HCT116 (cell line): ENCODE results near the gene FAAP100.
A peak's percentile ranks its signal among the peaks of the same experiment; 100 is the strongest.

Experiments used
- EZH2phosphoT487 ChIP-seq: fragments of 200-600 bp; IDR thresholded peaks from 2 replicates; pipeline ENCODE4 v1.6.1; 2018; ENCODE audit warnings: antibody characterized with exemption, borderline replicate concordance
- RAD21 ChIP-seq: IDR thresholded peaks from 2 replicates; pipeline ENCODE4 v1.6.1; 2012; ENCODE audit warnings: low read depth, mild to moderate bottlenecking
- SP1 ChIP-seq: IDR thresholded peaks from 2 replicates; pipeline ENCODE4 v1.6.1; 2012; ENCODE audit warnings: low read depth
- TF ChIP-seq, protein P1 (sequence below), 3 experiments: fragments of 200-600 bp in 1 of 3; sonication (generic) in 1 of 3; IDR thresholded peaks in 2 of 3; conservative IDR thresholded peaks in 1 of 3; 2 replicates each; pipeline ENCODE4 v1.5.1; 2012 to 2017; ENCODE audit warnings: low read depth in 2 of 3, low read length in 2 of 3, antibody characterized with exemption in 1 of 3, borderline replicate concordance in 1 of 3, control low read depth in 1 of 3, mild to moderate bottlenecking in 1 of 3, mixed read lengths in 1 of 3, mixed run types in 1 of 3, moderate library complexity in 1 of 3; ENCODE audit not compliant: insufficient read depth in 1 of 3
- TF ChIP-seq, protein P2 (sequence below): IDR thresholded peaks from 2 replicates; pipeline ENCODE4 v1.6.1; 2012
- TF ChIP-seq, protein P3 (sequence below): IDR thresholded peaks from 2 replicates; pipeline ENCODE4 v1.6.1; 2012; ENCODE audit warnings: low read depth
- TF ChIP-seq, protein P4 (sequence below): IDR thresholded peaks from 2 replicates; pipeline ENCODE4 v1.6.1; 2011; ENCODE audit warnings: mild to moderate bottlenecking, low read length, moderate library complexity; ENCODE audit not compliant: insufficient replicate concordance; ENCODE audit errors: extremely low read depth

DNA sequence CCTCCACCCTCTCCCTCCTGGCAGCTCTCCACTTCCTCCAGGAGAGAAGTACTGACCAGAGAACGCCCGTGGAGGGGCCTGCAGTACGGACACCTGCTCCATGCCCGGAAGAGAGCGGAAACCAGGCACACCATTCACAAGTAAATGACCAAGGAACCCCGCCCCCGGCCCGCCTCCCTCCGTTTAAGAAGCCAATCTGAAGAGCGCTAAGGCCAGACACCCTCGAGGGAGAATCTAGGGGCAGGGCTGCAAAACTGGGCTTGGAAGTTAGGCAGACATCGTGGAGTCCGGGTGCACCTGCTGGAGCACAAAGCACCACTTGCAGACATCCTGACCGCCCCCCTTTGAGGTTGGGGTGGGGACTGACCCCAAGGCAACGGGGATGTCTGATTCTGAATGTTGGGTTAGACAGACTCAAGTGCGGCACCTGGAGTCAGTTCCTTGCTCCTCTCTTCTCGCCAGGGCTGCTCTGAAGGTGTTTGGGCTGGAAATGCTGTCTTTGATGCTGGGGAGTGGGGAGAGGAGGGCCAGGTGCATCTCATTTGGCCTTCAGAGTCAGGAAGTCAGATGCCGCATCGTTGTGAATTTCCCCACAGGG lies 964 bp upstream of the FAAP100 start:
- TF ChIP-seq, protein P1, sequence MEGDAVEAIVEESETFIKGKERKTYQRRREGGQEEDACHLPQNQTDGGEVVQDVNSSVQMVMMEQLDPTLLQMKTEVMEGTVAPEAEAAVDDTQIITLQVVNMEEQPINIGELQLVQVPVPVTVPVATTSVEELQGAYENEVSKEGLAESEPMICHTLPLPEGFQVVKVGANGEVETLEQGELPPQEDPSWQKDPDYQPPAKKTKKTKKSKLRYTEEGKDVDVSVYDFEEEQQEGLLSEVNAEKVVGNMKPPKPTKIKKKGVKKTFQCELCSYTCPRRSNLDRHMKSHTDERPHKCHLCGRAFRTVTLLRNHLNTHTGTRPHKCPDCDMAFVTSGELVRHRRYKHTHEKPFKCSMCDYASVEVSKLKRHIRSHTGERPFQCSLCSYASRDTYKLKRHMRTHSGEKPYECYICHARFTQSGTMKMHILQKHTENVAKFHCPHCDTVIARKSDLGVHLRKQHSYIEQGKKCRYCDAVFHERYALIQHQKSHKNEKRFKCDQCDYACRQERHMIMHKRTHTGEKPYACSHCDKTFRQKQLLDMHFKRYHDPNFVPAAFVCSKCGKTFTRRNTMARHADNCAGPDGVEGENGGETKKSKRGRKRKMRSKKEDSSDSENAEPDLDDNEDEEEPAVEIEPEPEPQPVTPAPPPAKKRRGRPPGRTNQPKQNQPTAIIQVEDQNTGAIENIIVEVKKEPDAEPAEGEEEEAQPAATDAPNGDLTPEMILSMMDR (IDR thresholded peaks at IDR 0.05 in 2 of 3, conservative IDR thresholded peaks at IDR 0.05 in 1 of 3; ENCODE audit: borderline replicate concordance in 1 of 3, insufficient read depth in 1 of 3, low read depth in 2 of 3, low read length in 2 of 3) = peak in 2 of 3 experiments; percentile 21 to 44; a peak in 3 of 6 replicates
- TF ChIP-seq EZH2phosphoT487 = no peak
- TF ChIP-seq, protein P2, sequence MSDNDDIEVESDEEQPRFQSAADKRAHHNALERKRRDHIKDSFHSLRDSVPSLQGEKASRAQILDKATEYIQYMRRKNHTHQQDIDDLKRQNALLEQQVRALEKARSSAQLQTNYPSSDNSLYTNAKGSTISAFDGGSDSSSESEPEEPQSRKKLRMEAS = peak; percentile 11; the same call in 1 of the 2 replicates
- TF ChIP-seq, protein P3, sequence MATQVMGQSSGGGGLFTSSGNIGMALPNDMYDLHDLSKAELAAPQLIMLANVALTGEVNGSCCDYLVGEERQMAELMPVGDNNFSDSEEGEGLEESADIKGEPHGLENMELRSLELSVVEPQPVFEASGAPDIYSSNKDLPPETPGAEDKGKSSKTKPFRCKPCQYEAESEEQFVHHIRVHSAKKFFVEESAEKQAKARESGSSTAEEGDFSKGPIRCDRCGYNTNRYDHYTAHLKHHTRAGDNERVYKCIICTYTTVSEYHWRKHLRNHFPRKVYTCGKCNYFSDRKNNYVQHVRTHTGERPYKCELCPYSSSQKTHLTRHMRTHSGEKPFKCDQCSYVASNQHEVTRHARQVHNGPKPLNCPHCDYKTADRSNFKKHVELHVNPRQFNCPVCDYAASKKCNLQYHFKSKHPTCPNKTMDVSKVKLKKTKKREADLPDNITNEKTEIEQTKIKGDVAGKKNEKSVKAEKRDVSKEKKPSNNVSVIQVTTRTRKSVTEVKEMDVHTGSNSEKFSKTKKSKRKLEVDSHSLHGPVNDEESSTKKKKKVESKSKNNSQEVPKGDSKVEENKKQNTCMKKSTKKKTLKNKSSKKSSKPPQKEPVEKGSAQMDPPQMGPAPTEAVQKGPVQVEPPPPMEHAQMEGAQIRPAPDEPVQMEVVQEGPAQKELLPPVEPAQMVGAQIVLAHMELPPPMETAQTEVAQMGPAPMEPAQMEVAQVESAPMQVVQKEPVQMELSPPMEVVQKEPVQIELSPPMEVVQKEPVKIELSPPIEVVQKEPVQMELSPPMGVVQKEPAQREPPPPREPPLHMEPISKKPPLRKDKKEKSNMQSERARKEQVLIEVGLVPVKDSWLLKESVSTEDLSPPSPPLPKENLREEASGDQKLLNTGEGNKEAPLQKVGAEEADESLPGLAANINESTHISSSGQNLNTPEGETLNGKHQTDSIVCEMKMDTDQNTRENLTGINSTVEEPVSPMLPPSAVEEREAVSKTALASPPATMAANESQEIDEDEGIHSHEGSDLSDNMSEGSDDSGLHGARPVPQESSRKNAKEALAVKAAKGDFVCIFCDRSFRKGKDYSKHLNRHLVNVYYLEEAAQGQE = no peak
- TF ChIP-seq SP1 = no peak
- no peak for TF ChIP-seq RAD21
- TF ChIP-seq, protein P4, sequence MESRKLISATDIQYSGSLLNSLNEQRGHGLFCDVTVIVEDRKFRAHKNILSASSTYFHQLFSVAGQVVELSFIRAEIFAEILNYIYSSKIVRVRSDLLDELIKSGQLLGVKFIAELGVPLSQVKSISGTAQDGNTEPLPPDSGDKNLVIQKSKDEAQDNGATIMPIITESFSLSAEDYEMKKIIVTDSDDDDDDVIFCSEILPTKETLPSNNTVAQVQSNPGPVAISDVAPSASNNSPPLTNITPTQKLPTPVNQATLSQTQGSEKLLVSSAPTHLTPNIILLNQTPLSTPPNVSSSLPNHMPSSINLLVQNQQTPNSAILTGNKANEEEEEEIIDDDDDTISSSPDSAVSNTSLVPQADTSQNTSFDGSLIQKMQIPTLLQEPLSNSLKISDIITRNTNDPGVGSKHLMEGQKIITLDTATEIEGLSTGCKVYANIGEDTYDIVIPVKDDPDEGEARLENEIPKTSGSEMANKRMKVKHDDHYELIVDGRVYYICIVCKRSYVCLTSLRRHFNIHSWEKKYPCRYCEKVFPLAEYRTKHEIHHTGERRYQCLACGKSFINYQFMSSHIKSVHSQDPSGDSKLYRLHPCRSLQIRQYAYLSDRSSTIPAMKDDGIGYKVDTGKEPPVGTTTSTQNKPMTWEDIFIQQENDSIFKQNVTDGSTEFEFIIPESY = no peak
